Mucosa of descending colon (tissue), 3 donors: Measurements from ENCODE around the gene FFAR2. TPM values are rescaled to one million over a fixed set of nuclear protein-coding genes. Genes with fewer than 3 reads are reported as not detected.

Experiments used
- ATAC-seq: fragments of 200-7000 bp; cut with Tn5 transposase; one replicate; pipeline ENCODE4 v1.9.1; 2020; ENCODE audit warnings: mild to moderate bottlenecking, moderate library complexity
- DNase-seq, 3 donors: peaks; one replicate each; pipeline ENCODE4 v3.0.0-alpha.2; 2020
- H3K36me3 ChIP-seq: fragments of 200-600 bp; one replicate; pipeline ENCODE4 v1.8.0; 2021; ENCODE audit warnings: low read depth, mild to moderate bottlenecking
- H3K4me1 ChIP-seq: fragments of 200-600 bp; one replicate; pipeline ENCODE4 v1.8.0; 2021; ENCODE audit warnings: low read depth, mild to moderate bottlenecking
- H3K4me3 ChIP-seq: fragments of 200-600 bp; one replicate; pipeline ENCODE4 v1.8.0; 2021; ENCODE audit warnings: mild to moderate bottlenecking
- H3K9me3 ChIP-seq: fragments of 200-600 bp; one replicate; pipeline ENCODE4 v1.8.0; 2021; ENCODE audit warnings: mild to moderate bottlenecking
- CTCF ChIP-seq: fragments of 200-600 bp; IDR thresholded peaks from one replicate; pipeline ENCODE4 v1.8.0; 2022; ENCODE audit warnings: antibody characterized with exemption, mild to moderate bottlenecking
- intact Hi-C, 2 donors: fragments of 100-400 bp; cut with DNase I in 1 of 2; cut with micrococcal nuclease in 1 of 2; formaldehyde crosslinking; loops; one replicate each; pipeline versions ENCODE4 v1.11.0 to v1.11.1; 2022; cut with DNase I, micrococcal nuclease
- total RNA-seq, 3 donors: library from RNA; stranded (reverse); fragmentation: NEBNext Ultra II Directional in 2 of 3; extraction: Animal tissue kit (Norgen Biotek cat#: 25700) in 2 of 3; gene quantifications; one replicate each; pipeline versions ENCODE4 v1.2.1 to v1.2.4, GENCODE V29; 2021 to 2023
- donor health status: DM: no; HTN: no; CAD: no; lungs with moderate emphysema.
- donor health status: DM: no; HTN: no; CAD: no.
- donor health status: DM: no; HTN: yes; CAD: no.

The FFAR2 gene
- total RNA-seq, 3 donors from 2014 or later, result 0.32 to 1.4 (median 0.32) TPM

DNA sequence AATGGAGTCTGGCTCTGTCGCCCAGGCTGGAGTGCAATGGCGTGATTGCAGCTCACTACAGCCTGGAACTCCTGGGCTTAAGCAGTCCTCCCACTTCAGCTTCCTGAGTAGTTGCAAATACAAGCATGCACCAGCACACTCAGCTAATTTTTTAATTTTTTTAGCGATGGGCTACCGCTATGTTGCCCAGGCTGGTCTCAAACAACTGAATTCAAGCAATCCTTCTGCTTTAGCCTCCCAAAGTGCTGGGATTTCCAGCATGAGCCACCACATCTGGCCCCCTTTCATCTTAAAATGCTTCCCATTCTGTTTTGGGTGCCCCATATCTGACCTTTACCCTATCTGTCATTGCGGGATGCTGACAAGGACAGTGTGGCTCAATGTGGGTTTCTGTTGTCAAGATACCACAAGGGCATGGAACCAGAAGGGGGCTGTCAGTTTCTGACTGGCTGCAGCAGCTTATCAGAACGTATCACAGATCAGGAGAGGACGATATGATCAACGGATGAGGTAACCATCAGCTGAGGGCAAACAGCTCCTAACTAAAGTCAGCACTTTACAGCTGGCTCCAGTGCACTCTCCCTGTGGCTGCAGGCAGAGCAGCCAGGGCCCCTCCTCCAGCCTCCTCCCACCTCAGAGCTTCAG, 44.8 kb upstream of the FFAR2 start:
- TF ChIP-seq CTCF, result no peak
- H3K36me3 ChIP-seq, result no peaks in the 10 kb centered on the region
- H3K4me3 ChIP-seq, result no peak overlapping the region
- ATAC-seq (no peak), DNase-seq (no peak)
- H3K9me3 ChIP-seq, result no peaks in the 10 kb centered on the region
- no peaks in the 10 kb centered on the region for H3K4me1 ChIP-seq
- intact Hi-C loops, result no loop called here

DNA sequence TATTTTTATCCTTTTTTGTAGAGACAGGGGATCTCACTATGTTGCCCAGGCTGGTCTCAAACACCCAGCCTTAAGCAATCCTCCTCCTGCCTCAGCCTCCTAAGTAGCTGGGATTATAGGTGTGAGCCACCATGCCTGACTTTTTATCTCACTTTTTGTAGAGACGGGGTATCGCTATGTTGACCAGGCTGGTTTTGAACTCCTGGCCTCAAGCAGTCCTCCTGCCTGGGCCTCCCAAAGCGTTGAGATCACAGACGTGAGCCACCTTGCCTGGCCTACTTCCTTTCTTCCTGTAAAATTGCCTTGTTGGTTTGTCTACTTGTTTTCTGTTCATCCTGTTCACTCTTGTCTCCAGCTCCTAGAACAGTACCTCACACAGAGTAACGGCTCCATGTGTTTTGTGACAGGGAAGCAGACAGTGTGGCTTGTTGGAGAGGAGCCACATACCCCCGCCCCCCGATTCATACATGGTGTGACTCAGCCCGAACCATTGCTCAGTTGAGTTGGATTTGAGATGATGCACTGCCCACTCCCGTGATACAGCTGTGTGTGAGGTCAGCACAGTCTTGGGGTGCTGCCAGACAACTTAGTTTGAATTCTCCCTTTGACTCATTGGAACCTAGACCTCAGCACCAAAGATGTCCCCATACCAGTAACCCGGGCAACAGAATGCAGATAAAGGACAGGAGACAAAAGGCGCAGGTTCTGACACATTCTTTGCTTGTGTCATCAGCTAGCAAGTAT, 43.0 kb upstream of the FFAR2 start:
- Histone ChIP-seq H3K4me3 (no peak overlapping the region), H3K36me3 (no peaks in the 10 kb centered on the region), H3K4me1 (no peaks in the 10 kb centered on the region), H3K9me3 (no peaks in the 10 kb centered on the region)
- DNase-seq, result peak in 1 of 3 donors; percentile 22
- TF ChIP-seq CTCF, result no peak
- ATAC-seq, result peak; percentile 53
- intact Hi-C loops, result no loop called here

DNA sequence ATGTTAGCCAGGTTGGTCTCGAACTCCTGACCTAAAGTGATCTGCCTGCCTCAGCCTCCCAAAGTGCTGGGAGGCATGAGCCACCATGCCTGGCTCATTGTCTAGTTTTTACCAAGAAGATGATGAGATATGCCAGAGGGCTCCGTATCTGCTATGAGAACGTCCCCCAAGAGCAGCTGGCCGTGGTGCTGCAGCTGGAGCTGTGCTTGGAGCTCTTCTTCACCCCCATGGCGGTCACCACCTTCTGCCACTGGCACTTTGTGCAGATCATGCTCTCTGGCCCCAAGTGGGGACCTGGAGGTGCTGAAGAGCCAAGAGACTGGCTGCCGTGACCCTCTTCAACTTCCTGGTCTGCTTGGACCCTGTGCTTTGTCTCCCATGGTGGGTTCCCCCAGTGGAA, 40.4 kb upstream of the FFAR2 start:
- DNase-seq, result no peak
- H3K9me3 ChIP-seq, result no peaks in the 10 kb centered on the region
- H3K4me1 ChIP-seq, result no peaks in the 10 kb centered on the region
- H3K36me3 ChIP-seq, result no peaks in the 10 kb centered on the region
- intact Hi-C loops, result no loop called here
- ATAC-seq, result no peak
- H3K4me3 ChIP-seq, result no peak overlapping the region
- no peak for TF ChIP-seq CTCF

DNA sequence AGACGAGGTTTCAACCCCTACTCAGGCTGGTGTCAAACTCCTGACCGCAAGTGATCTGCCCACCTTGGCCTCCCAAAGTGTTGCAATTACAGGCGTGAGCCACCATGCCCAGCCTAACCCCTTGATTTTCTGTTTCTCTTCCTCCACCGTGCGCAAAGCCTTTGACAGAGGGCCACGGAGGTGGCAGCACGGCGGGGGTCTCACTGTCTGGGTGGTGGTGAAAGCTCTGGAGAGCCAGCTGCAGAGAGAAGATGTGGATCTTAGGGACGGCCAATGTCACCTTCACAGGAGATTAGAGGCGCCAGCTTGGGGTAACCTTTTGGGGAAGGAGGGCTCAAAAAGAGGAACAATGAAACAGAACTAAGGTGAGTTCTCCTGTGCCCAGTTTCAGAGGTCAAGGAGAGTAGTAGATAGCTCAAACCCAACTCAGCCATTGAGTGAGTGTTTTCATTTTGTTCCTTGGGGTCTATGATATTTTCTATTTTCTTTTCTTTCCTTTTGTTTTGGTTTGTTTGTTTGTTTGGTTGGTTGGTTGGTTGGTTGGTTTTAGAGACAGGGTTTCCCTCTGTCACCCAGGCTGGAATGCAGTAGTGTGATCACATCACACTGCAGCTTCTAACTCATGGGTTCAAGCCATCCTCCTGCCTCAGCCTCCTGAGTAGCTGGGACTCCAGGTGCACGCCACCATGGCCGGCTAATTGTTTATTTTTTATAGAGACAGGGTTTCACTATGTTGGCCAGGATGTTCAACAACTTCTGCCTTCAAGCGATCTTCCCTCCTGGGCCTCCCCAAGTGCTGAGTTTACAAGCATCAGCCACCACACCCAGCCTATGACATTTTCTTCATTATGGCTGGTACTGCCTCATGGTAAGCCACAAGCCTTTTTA, 39.5 kb upstream of the FFAR2 start:
- ATAC-seq, result no peak
- H3K9me3 ChIP-seq, result no peaks in the 10 kb centered on the region
- no peaks in the 10 kb centered on the region for H3K36me3 ChIP-seq
- no peak overlapping the region for H3K4me3 ChIP-seq
- intact Hi-C loops, result no loop called here
- no peaks in the 10 kb centered on the region for H3K4me1 ChIP-seq
- TF ChIP-seq CTCF, result no peak
- DNase-seq, result no peak

DNA sequence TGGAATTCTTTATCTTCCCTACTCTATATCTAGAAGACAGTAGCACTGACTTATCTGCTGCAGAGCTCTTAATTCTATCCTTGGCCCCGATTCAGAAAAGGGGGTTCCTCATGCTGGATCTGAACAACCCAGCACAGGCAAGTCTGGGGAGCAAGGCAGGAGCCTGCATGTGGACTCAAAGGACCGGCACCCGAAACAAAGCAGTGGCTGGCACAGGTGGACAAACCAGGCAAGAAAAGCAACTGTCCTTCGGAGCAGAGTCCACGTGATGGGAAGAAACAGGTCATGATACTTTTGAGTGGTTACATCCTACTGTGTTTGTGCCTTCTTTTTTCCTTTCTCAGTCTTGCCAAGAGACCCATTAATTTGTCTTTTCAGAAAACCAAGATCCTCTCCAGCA, 38.9 kb upstream of the FFAR2 start:
- no peaks in the 10 kb centered on the region for H3K4me1 ChIP-seq
- no peaks in the 10 kb centered on the region for H3K36me3 ChIP-seq
- intact Hi-C loops, result no loop called here
- no peaks in the 10 kb centered on the region for H3K9me3 ChIP-seq
- no peak for TF ChIP-seq CTCF
- DNase-seq (no peak), ATAC-seq (no peak)
- no peak overlapping the region for H3K4me3 ChIP-seq
